HG02852 (cell line): ENCODE data around the gene B4GALNT3.
A peak's percentile ranks its signal among the peaks of the same experiment; 100 is the strongest.
"Not testable (repeated sequence)": the region's sequence is repeated elsewhere in the genome, so short reads cannot be mapped to it uniquely, and the experiment has no call there.

ENCODE experiments used
- ATAC-seq: cut with Tn5 transposase; IDR thresholded peaks from one replicate; pipeline ENCODE4 v1.9.1; 2021; ENCODE audit warnings: mild to moderate bottlenecking, moderate library complexity; ENCODE audit not compliant: unreplicated experiment

B4GALNT3 gene

DNA sequence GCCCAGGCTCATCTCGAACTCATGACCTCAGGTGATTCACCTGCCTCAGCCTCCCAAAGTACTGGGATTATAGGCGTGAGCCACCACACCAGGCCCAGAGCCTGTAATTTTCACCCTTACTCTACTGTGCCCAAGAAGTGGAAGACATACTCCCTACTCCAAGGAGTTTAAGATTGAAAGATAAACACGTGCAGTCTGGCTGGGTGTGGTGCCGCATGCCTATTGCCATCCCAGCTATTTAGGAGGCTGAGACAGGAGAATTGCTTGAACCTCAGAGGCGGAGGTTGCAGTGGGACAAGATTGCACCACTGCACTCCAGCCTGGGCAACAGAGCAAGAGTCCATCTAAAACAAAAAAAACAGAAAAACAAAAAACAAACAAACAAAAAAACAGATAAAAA, 113.5 kb downstream of the B4GALNT3 start:
- no peak for ATAC-seq

GRCh38 chr12:574475-575128, 114.9 kb downstream of the B4GALNT3 start:
- no peak for ATAC-seq

GRCh38 chr12:575129-575502, 115.4 kb downstream of the B4GALNT3 start:
- ATAC-seq, result no peak

GRCh38 chr12:575948-576614, 116.3 kb downstream of the B4GALNT3 start:
- ATAC-seq, result peak; percentile 66

DNA sequence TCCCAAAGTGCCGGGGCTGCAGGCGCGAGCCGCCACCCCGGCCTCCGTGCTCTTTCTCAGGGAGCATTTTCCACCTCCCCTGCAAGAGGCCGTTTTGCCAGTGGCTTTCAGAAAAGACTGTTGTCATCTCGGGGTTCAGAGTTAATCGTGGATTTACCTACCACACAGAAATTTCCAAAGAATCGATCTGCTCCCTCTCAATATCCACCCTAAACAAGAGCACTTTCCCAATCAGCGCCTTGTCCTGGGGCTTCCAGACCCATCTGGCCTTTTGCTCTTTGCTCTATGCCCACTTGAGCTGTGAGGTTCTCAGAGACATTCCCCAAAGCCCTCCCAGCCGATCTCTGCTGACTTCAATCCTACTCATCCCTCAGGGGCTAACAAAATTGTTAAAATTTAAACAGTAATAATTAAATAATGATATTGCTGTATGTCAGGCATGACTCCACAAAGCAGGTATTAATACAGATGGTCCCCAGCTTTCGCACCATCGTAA, 116.9 kb downstream of the B4GALNT3 start:
- ATAC-seq, result no peak

DNA sequence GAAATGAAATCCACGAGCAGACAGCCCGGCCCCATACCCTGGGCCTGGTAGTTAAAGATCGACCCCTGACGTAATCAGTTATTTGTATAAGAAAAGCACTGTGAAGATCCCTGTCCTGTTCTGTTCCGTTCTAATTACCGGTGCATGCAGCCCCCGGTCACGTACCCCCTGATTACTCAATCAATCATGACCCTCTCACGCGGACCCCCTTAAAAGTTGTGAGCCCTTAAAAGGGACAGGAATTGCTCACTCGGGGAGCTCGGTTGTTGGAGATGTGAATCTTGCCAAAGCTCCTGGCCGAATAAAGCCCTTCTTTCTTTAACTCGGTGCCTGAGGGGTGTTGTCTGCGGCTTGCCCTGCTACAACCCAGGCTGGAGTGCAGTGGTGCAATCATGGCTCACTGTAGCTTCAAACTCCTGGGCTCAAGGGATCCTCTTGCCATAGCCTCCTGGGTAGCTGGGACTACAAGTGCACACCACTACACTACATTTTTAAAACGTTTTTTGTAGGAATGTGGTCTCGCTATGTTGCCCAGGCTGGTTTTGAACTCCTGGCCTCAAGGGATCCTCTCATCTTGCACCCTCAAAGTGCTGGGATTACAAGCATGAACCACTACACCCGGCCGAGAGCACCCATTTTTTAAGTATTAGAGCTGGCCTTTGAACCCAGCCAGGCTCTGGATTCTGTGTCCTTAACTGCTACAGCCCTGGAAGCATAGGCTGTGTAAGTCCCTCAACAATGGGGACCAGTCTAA, 118.4 kb downstream of the B4GALNT3 start:
- not testable (repeated sequence) for ATAC-seq

DNA sequence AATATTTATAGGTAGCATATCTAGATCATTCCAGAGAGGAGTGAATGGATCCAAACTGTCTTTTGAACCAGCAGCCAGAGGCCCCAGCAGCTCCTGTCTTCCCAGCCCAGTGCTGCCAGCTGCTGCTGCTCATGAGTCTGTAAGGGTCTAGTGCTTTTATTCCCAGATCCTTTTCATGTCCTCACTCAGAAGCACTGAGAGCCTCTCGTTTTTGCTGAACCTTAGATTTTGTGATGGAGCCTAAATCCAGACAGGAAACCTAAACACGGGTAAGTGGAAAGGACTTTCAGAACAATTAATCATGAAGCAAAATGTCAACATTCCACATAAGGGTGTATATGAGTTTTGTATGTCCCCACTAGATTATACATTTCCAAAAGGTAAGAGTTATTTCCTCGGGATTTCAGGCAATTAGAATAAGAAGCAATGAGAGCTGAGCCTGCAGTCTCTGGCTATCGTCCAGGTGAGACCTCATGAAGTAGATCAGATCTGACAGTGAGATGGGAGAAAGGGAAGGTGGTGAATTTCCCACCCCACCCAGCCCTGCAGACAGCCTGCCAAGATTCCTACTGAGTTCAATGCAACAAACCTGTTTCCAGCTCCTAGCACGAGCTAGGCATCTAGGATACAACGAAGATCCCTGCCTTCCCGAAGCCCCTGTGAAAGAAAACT, 119.1 kb downstream of the B4GALNT3 start:
- ATAC-seq, result no peak

DNA sequence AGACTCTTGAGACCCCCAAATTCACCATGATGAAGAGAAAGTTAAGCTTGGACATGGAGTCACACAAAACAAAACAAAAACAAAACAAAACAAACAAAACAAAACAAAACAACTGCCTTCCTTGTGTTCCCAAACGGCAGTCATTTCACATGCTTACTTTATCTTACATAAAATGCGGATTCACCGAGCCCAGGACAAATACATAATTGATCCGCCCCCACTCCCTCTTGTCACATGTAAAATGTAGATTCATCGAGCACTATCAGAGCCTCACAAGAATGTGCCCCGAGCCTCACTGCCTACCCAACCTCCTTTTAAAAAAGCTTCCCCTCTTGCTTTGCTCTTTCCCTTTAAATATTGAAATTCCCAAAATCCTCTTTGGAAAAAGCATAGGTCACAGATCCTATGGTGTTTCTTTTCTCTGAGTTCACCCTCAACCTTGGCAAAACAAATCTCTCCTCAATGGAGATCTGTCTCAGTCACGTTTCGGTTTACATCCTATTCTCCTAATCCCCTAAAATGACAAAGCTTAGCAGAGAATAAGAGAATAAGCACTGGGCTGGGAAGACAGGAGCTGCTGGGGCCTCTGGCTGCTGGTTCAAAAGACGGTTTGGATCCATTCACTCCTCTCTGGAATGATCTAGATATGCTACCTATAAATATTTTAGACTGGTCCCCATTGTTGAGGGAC, 119.8 kb downstream of the B4GALNT3 start:
- ATAC-seq, result no peak

DNA sequence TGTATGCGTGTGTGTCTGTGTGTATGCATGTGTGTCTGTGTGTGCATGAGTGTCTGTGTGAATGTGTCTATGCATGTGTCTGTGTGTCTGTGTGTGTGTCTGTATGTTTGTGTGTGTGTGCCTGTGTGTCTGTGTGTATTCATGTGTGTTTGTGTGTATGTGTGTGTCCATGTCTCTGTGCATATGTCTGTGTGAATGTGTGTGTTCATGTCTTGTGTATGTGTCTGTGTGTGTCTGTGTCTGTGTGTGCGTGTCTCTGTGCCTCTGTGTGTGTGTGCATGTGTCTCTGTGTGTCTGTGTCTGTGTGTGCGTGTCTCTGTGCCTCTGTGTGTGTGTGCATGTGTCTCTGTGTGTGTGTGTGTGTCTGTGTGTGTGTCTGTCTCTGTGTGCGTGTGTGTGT, 121.1 kb downstream of the B4GALNT3 start:
- no peak for ATAC-seq

- ATAC-seq, result no peak
Measured at GRCh38 chr12:581321-581720, 121.6 kb downstream of the B4GALNT3 start.

DNA sequence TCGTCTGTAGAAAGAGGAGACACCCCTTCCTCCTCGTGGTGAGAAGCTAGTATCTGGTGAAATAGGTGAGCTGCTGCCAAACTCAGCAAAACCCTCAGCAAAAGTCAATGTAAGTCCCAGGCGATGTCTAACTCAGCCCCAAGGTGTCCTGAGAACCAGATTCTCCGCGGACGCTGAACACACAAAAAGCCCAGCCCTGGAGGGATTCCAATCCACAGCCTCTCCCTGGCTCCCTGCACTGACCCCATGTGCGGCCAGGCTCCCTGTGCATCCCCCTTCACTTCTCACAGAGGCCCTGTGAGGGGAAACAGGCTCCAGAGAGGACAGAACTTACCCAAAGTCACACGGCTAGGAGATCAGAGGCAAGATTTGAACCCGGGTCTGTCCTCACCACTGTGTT, 122.0 kb downstream of the B4GALNT3 start:
- ATAC-seq, result no peak

DNA sequence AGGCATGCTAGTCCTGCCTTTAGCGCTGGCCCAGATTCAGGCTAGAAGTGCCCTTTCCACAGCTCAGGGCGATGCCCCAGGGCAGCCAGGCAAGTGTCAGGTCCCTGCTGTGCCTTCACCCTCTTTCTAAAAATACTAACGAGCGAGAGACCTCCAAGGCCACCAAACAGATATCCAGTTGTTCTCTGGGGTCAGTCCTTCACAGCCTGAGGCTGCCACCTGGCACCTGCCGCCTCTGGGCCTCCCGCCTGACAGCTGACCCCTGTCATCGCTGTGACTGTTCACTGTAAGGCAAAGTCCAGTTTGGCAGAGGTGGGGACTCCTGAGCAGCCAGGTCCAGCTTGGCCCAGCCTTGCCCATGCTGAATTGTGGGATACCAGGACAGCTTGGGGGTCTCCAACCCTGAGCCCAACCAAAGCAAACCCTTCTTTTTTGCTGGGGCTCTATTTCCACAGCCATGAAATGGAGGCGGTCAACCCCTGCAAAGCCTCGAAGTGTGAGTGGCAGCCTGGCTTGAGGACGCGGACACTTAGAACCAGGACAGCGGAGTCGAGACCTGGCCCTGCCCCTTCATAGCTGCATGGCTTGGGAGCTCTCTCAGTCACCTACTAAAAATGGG, 123.6 kb downstream of the B4GALNT3 start:
- ATAC-seq, result no peak

DNA sequence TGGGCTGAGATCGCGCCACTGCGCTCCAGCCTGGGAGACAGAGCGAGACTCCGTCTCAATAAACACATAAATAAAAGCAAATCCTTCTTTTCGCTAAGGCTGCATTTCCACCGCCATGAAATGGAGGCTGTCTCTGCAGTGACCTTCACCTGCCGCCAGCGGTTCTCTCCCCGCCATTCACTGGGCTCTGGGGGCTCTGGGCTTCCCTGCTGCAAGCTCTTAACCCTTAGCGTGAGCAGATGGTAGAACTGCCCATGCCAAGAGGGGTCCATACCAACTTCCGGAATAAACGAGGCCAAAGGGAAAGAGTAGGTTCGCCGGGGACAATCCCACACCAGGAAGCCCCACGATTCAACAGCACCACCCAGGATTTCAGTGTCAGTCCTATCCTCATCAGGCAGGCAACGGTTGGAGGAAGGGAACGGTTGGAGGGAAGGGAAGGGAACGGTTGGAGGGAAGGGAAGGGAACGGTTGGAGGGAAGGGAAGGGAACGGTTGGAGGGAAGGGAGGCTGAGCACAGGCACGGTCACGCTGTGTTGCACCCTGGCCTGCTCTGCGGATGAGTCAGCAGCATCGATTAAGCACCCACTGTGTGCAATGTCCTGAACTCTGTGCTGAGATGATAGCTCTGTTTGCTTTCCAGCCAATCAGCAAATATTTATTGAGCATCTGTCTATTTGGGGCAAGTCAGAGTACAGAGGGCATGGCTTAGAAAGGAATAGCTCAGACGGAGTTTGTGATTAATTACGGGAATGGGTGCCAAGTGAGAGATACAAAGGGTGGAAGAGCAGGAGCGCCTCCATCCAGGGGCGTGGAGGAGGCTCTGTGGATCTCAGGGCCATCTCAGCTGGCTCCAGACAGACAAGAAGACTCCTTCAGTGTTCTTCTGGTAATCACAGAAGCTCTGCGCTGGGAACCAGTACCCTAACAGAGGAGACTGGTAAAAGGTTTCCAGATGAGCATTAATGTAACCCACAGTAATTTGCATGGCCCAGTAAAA, 125.6 kb downstream of the B4GALNT3 start:
- ATAC-seq, result no peak

DNA sequence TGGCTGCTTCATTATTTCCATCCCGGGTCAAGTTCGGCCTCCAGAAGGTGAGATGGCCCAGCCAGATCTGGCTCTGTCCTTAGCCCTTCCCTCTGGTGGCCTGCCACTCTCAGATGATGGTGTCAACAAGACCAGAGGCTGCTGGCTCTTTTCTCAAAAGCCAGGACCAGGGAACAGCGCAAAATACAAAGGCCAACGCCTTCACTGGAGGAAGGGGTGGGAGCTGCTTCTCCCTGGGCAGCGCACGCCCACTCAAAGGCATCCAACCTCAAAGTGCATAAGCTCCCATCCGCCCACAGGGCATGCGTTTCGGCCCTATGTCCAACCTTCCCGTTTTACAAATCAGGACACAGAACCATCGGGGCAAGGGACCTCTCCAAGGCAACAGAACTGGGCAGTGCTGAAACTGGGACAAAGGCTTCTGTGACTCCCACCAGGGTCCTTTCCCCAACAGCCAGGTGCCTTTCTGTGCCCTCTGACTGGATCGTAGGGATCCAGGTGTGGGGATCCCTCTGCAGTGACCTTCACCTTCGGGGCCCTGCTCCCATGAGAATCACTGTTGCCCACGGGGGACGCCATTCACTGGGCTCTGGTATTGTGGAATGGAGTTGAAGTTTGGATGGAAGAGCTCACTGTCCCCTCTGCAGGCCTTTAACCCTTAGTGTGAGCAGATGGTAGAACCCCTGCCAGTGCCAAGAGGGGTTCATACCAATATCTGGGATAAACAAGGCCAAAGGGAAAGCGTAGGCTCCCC, 126.8 kb downstream of the B4GALNT3 start:
- ATAC-seq, result no peak

DNA sequence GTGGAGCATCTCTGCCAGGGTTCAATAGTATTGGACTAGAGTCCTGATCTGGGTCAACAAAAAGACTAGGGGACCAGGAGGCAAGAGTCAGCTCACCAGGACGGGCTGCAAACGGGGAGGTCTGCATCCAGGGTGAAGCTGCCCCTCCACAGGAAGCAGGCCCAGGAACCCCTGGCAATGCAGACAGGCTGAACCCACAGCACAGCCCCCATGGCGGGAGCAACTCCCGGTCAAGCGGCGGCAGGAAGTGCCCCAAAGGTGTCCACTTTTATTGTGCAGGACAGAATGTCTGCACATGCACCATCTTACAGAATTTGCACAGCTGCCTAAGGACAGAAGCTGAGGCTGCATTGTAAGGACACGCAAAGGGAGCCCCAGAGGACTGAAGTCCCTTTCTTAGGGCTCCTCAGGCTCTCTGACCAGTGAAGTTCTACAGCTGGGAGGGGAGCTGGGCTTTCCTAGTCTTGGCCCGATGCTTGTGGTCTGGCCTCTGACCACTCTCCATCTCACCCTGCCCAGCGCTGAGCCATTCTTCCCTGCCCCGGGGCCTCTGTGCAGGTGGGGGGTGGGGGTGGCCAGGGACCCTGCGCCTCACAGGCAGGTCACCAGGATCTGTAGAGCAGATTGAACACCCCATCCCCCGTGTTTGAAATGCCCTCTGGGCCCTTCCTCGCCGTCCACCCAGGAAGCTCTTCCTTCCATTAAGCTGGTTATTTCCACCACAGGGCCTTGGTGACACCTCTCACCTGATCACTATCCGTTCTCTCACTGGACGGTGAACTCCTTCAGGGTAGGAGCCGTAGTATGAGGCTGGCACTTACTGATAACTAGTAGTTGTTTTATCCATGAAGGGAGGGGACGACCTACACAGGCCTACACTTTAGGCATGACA, 127.6 kb downstream of the B4GALNT3 start:
- no peak for ATAC-seq

DNA sequence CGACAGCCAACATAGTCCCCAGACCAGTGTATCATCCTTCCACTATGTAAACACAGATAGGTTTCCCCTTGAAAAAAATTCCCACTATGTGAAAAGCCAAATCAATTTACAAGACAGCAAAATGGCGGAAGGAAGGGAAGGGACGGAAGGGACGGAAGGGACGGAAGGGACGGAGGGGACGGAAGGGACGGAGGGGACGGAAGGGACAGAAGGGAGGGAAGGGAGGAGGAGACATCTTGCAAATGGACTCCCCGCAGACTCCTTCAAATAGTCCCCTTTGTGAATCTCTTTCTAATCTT, 128.2 kb downstream of the B4GALNT3 start:
- no peak for ATAC-seq

GRCh38 chr12:588646-589045, 128.9 kb downstream of the B4GALNT3 start:
- ATAC-seq, result no peak
